GM19467 (cell line): ENCODE results near the gene MEN1.

Source experiments
- ATAC-seq: cut with Tn5 transposase; IDR thresholded peaks from one replicate; pipeline ENCODE4 v1.9.1; 2021; ENCODE audit warnings: mild to moderate bottlenecking, moderate library complexity; ENCODE audit not compliant: unreplicated experiment

MEN1 gene

DNA sequence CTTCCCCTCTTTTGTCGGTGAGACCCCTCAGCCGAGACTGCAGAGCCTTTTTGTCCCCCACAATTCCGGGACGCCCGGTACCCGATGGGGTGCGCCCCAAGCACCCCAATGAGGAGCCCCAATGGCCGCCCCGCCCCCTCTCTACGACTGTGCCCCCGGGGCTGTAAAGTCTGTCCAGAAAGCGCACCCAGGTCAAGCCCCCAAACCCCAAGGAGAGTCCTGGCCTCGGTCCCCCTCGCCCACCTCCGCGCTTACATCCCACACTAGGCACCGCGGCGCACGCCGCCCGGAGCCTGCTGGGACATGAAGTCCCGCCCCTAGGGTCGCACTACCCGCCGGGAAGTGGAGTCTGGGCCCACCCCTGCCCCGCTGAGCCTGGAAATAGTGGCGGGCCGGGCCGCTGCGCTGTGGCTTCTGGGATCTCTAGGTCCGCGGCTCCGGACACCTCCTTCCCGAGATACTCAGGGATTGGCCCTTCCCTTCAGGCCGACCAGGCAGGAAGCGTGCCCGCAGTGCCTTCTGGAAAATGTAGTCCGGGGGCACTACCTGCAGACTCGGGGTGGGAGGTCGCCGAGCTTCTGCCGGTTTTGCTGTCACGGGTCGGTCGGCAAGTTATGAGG, at the start of gene MEN1:
MEN1 (minus strand) TSS at position 281 of the 620 bp plus-strand sequence. CDS start 442 bp downstream, outside the sequence.
- ATAC-seq, result peak; percentile 43

DNA sequence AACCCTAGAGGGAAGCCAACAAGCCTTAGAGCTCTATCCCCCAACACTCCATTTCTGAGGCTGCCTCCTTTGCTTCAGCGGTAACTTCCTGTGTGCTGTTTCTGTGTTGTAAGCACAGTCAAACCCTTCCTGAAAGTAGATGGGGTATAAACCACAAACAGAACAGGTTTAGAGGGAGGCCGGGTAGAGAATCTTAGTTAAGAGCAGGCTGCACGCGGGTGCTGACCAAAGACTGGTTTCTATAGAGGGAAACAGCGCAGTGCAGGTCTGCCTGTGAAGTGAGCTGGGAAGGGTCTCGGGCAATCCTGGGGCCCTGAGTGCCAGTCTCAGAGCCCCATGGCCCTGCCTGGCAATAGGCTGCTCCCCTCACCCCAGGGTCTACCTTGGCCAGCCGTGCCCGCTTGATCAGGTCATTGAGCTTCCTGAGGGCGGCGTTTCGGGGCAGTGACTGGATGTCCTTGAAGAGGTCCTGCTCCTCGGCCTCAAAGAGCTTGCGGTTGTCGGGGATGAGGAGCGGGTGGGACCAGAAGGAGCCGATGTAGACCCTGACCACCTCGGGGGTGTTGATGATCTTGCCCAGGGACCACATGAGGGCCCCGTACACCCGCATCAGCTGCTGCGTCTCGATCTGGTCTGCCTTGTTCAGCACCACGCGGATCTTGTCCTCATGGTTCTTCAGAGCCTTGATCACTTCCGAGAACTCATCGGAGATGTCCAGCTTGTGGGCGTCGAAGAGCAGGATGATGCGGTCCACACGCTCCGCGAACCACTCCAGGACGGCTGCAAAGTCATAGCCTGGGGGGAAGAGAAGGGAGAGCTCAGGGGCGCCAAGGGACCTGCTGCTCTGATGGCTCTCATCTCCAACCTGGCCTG, 49.4 kb upstream of the MEN1 start:
- ATAC-seq, result peak; percentile 70

DNA sequence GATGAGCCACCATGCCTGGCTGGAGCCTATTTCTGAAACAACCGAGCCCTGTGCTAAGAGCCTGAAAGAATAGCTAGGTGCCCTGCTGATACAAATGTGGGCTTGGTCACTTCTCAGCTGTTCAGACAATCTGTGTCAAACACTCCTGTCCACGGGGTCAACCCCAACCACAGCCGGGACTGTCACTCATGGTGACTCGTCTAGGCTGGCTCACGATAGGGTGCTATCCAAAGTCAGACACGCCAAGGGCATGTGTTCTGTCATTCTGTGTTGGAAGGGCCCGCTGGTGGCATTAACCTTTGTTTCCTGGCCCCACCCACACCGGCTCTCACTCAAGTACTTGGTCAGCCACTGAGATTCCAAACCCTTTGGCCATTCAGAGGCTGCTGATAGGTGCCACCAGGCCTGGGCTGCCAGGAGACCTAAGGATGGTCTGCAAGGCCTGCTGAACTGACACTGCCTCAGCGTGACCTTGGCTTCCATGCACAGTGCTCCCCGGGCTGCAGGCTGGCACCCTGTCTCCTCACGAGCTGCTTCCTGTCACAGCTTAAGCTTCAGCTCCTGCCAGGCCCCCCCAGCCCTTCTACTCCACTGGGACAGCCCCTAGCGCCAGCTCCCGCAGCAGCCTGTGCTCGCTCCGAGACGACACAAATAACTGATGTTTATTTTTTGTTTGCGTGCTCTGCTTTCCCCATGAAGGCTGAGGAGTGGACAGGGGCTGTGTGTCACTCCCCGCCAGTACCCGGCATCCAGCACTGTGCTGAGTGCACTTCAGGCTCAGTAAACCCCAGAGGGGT, 48.3 kb upstream of the MEN1 start:
- ATAC-seq, result no peak

DNA sequence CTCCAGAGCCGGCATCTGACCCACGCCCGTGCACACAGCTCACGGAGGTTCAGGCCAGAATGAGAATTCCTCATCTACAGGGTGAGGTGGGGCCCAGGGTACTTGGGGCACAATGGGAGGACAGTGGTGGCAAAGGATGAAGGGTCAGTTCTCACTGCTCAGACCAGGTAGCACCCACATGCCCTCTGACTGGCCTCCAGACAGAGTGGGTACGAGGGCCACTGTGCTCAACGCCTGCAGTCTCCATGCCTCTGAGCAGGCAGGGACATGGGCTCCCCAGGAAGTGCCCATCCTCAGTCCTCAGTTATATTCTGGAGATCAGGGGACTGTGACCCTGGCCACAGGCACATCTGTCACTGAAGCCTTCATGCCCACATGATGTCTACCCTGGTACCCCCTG, 47.1 kb upstream of the MEN1 start:
- ATAC-seq, result no peak

- ATAC-seq, result no peak
Measured at GRCh38 chr11:64856382-64857227, 46.3 kb upstream of the MEN1 start.

DNA sequence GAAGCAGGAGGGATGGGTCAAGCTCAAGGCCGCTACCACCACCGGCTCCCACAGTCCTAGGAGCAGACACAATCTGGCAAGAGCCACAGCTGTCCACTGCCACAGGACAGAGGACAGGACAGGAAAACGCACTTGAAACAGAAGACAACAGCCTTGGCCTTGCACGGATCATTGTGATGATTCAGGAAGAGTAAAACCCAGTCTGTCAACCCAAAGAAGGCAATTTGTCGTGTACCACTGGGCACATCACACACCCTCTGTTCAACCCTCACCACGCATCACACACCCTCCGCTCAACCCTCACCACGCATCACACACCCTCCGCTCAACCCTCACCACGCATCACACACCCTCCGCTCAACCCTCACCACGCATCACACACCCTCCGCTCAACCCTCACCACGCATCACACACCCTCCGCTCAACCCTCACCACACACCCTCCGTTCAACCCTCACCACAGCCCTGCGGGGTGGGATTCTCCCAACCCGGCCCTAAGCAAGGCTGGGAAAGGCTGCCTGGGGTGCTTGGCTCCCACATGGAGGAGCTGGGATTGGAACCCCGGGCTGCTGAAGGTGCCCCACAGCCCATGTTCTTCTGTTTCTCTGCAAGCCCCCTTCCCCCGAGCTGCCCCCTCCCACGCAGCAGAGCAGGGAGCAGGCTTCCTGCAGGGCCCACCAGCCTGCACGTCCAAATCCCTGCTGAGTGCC, 45.4 kb upstream of the MEN1 start:
- ATAC-seq, result no peak

- no peak for ATAC-seq
Measured at GRCh38 chr11:64854534-64855502, 44.5 kb upstream of the MEN1 start.

- no peak for ATAC-seq
Measured at GRCh38 chr11:64854157-64854533, 43.8 kb upstream of the MEN1 start.

GRCh38 chr11:64853709-64854108, 43.4 kb upstream of the MEN1 start:
- no peak for ATAC-seq

DNA sequence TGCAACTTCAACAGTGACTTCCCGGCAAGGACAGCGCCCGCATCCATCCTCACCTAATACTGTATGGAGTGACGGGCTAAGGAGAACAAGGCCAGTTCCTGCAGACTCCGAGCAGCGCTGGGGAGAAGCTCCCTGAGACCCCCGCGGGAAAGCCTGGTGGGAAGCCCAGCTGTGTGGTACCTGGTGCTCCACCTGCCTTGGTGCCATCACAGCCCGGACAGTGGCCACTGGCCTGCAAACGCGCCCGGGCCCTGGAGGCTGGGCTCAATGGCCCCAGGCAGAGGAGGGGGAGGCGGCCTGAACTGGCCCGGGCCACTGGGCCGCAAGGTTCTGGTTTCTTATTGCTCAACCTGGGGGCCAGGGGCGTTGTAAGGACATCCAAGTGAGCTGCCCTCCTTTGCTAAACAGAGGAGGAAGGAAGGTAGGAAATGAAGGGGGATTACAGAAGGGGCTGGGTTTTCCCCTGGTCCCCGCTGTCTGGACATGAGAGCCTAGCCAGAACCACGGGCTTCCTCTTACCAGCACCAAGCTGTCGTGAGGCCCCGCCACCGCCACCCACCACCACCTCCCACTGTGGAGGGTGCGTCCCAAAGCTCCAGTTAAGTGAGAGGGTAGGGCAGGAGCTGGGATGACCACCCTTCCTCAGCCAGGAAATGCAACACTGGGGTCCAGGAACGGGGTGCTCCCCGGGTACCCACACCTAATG, 42.6 kb upstream of the MEN1 start:
- ATAC-seq, result no peak

DNA sequence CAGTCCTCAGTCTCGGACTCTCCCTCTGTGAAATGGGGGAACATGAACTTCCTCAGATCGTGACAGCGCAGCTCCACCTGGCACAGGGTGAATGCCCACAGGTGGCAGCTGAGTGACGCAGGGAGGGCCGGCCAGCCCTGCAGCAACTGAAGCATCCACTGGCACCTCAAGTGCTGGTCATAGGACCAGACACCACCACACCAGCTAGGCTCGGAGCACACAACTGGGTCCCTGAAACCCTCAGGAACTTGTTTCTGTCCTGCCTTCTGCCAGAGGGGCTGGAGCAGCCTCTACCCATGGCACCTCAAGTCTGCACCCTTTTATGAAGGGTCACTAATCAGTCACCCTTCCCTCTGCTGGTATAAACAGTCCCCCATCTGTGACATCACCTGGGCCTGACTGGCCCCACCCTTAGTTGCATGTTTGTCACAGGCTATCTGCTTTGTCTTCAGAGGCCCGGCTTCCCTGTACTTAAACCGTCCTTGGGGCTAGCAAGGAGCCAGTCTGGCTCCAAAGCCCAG, 41.5 kb upstream of the MEN1 start:
- ATAC-seq, result no peak

DNA sequence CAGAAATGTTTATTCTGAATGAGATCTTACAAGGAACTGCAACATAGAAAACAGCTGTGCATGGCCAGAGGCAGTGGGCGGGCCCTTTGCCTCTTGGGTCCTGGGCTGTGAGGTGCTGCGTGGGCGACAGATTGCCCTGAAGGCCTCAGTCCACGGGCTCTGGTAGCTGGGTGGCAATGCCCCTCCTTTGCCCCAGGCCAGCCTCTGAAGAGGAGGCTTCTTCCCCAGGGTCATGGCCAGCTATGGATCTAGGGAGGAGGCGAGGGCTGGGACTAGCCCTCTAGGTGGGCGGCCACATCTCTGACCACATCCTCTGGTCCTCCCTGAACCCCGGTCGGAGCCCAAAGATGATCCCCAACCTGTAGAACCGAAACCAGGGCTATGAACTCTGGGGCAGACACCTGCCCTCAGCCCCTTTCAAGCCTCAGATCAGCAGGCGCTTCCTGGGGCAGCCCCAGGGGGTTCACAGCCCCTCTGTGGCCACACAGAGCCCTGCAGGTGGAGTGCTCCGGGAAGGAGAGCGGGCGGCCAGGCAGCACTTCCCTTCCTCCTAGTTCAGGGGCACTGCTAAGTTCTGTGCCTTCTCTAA, 40.7 kb upstream of the MEN1 start:
- peak; percentile 62 for ATAC-seq

DNA sequence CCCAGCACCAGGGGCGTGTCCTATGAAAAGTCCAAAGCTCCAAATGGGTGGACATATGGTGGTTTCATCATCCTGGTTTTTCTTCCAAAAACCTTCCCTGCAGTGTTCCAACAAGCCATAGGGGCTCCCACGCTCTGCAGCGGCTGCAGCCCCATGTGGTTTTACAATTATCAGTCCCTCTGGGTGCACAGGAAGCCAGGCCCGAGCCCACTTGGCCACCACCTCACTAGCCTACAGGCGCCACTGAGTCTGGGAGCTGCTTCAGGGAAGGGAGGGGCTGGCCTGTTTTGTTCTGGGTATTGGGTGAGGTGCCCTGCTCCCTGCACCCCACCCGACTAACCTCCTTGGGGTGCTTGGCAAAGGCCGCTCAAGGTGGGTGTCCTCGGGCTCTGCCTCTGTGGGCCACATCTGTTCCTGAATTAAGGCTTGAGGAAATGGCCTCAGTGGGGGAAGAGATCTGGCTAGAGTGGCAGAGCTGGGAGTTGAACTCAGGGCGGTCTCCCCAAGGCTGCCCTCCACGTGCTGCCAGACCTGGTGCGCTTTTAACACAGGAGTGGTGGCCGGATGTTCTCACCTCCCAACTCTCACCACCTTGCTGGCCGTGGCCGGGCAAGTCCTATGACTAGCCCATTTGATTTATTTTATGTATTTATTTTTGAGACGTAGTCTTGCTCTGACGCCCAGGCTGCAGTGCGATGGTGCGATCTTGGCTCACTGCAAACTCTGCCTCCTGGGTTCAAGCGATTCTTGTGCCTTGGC, 39.4 kb upstream of the MEN1 start:
- no peak for ATAC-seq

DNA sequence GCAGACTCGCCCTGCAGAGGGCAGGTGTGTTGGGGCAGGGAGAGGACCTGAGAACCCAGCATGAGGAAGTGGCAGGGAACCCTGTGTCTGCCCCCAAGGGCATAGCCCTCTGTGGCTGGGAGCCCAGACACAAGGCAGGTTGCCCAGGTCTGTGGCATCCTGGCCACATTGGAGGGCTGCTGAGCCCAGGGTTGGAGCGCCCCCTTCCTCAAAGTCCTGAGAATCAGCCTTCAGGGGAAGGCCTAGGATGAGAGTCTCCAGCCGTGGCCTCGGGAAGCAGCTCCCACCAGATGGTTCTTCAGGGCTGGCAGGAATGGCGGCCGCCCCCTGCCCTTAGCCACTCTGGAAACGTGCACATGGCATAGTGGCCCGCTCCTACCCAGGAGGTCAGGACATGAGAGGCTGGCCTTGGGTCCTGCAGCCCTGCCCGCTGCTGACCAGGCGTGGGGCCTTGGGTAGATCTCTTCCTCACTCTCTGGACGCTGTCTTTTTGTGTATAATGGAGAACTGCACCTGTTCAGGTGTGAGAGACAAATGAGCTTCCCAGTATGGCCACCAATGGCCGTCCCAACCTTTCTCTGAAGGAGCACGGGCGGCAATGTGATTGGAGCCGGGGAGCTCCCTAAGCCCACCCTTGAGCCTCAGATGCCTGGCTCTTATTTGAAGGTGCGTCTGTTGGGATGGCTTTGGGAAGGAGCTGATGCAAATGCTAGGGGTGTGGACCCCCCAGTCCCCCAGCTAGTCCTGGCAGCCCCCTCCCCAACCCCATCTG, 38.7 kb upstream of the MEN1 start:
- no peak for ATAC-seq

DNA sequence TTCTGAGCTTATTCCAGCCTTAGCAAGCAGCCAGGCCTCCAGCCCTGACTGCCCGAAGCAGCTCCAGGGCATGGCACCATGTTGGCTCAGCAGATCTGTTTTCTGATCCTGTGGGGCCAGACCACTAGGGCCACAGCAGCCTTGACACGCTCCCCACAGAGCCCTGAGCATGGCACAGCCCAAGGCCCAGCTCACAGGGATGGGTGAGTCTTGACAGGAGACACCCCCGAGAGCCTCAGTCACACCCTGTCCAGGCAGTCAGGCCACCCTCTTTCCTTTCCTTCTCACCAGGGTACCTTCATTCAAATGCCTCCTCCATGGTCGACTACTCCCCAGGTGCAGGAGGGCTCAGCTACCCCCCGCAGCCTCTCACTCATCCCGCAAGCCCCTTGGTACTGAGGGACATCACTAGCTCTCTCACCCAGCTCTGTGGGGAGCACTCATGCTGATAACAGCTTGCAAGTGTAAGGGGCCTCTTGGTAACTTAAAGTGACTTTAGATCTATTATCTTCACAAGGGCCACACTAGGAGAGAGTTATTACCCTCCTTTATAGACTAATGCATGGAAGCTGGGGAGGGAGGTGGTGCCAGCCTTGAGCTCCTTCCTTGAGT, 38.0 kb upstream of the MEN1 start:
- no peak for ATAC-seq
